OCI-LY1 (cell line): ENCODE results near the gene SUSD1.

Experiments
- H2AFZ ChIP-seq: fragments of 200-600 bp; sonication (generic), shearing (Covaris generic); 2 replicates; pipeline ENCODE4 v1.6.0; 2014; ENCODE audit warnings: antibody characterized with exemption, mild to moderate bottlenecking, low read length
- H3F3A ChIP-seq: fragments of 200-600 bp; sonication (generic), shearing (Covaris generic); 2 replicates; pipeline ENCODE4 v1.6.0; 2014; ENCODE audit warnings: mild to moderate bottlenecking, antibody characterized with exemption, low read length, moderate library complexity; ENCODE audit not compliant: insufficient read depth
- H3K27ac ChIP-seq: fragments of 200-600 bp; sonication (generic); 2 replicates; pipeline ENCODE4 v1.5.1; 2014; ENCODE audit warnings: low read length, mixed run types, mild to moderate bottlenecking, low read depth; ENCODE audit not compliant: poor library complexity, severe bottlenecking
- H3K27me3 ChIP-seq: fragments of 200-600 bp; sonication (generic); 2 replicates; pipeline ENCODE4 v1.6.0; 2014; ENCODE audit warnings: antibody characterized with exemption, mild to moderate bottlenecking, low read length, moderate library complexity; ENCODE audit not compliant: insufficient read depth
- H3K36me3 ChIP-seq: fragments of 200-600 bp; sonication (generic); 2 replicates; pipeline ENCODE4 v1.6.1; 2014; ENCODE audit warnings: mild to moderate bottlenecking, antibody characterized with exemption, low read length, moderate library complexity, mixed read lengths; ENCODE audit not compliant: insufficient read depth
- H3K4me1 ChIP-seq: fragments of 200-600 bp; sonication (generic); 2 replicates; pipeline ENCODE4 v1.5.1; 2014; ENCODE audit warnings: mild to moderate bottlenecking, low read length, moderate library complexity; ENCODE audit not compliant: insufficient read depth, severe bottlenecking
- H3K4me2 ChIP-seq: fragments of 200-600 bp; sonication (generic), shearing (Covaris generic); 2 replicates; pipeline ENCODE4 v1.6.1; 2014; ENCODE audit warnings: low read length
- H3K4me3 ChIP-seq: fragments of 200-600 bp; sonication (generic); 2 replicates; pipeline ENCODE4 v1.5.1; 2014; ENCODE audit warnings: low read length, low read depth, mild to moderate bottlenecking, mixed read lengths; ENCODE audit not compliant: poor library complexity, severe bottlenecking
- H3K79me2 ChIP-seq: fragments of 200-600 bp; shearing (Covaris generic); 2 replicates; pipeline ENCODE4 v1.6.1; 2016; ENCODE audit warnings: mixed run types, low read length, mixed read lengths; ENCODE audit not compliant: insufficient read depth
- H3K9ac ChIP-seq: fragments of 200-600 bp; sonication (generic), shearing (Covaris generic); 2 replicates; pipeline ENCODE4 v1.6.1; 2014; ENCODE audit warnings: mild to moderate bottlenecking, low read length, mixed read lengths
- H3K9me2 ChIP-seq: fragments of 200-600 bp; sonication (generic), shearing (Covaris generic); 2 replicates; pipeline ENCODE4 v1.6.1; 2014; ENCODE audit warnings: low read depth, mild to moderate bottlenecking, low read length, mixed read lengths
- H3K9me3 ChIP-seq: fragments of 200-600 bp; shearing (Covaris generic); 2 replicates; pipeline ENCODE4 v1.6.1; 2014; ENCODE audit warnings: low read length, mixed read lengths
- H4K20me1 ChIP-seq: fragments of 200-600 bp; sonication (generic), shearing (Covaris generic); 2 replicates; pipeline ENCODE4 v1.6.0; 2016; ENCODE audit warnings: mild to moderate bottlenecking, low read length; ENCODE audit not compliant: insufficient read depth
- CTCF ChIP-seq: fragments of 200-600 bp; sonication (generic), shearing (Covaris generic); IDR thresholded peaks from 2 replicates; pipeline ENCODE4 v1.5.1; 2017; ENCODE audit warnings: mild to moderate bottlenecking, antibody characterized with exemption, low read length, moderate library complexity, mixed read lengths
- EZH2 ChIP-seq: fragments of 200-600 bp; sonication (generic), shearing (Covaris generic); IDR thresholded peaks from 2 replicates; pipeline ENCODE4 v1.8.0; 2017; ENCODE audit warnings: borderline replicate concordance, mixed run types, mild to moderate bottlenecking, antibody characterized with exemption, low read length, moderate library complexity, mixed read lengths

The SUSD1 gene

GRCh38 chr9:112200711-112201110, 25.6 kb upstream of the SUSD1 start:
- Histone ChIP-seq H4K20me1 (no peaks in the 10 kb centered on the region), H3K27ac (no peak overlapping the region), H3K9me2 (no peaks in the 10 kb centered on the region), H3K4me1 (no peaks in the 10 kb centered on the region), H3F3A (no peaks in the 10 kb centered on the region), H3K4me3 (no peak overlapping the region), H3K79me2 (no peaks in the 10 kb centered on the region), H3K27me3 (no peaks in the 10 kb centered on the region), H3K4me2 (no peak overlapping the region), H3K36me3 (no peaks in the 10 kb centered on the region), H3K9ac (no peak overlapping the region), H3K9me3 (no peaks in the 10 kb centered on the region), H2AFZ (no peak overlapping the region)
- TF ChIP-seq EZH2 (no peak), CTCF (no peak)

GRCh38 chr9:112198646-112199045, 23.5 kb upstream of the SUSD1 start:
- Histone ChIP-seq H3K4me2 (no peak overlapping the region), H3K36me3 (no peaks in the 10 kb centered on the region), H3K27ac (no peak overlapping the region), H3K9me2 (no peaks in the 10 kb centered on the region), H3K79me2 (no peaks in the 10 kb centered on the region), H3K27me3 (no peaks in the 10 kb centered on the region), H4K20me1 (no peaks in the 10 kb centered on the region), H3K9ac (no peak overlapping the region), H2AFZ (no peak overlapping the region), H3F3A (no peaks in the 10 kb centered on the region), H3K4me1 (no peaks in the 10 kb centered on the region), H3K4me3 (no peak overlapping the region), H3K9me3 (no peaks in the 10 kb centered on the region)
- no peak for TF ChIP-seq CTCF

GRCh38 chr9:112194969-112195431, 19.9 kb upstream of the SUSD1 start:
- Histone ChIP-seq H3K27me3 (no peaks in the 10 kb centered on the region), H3K36me3 (no peaks in the 10 kb centered on the region), H3K27ac (no peak overlapping the region), H3K9ac (no peak overlapping the region), H3K9me3 (no peaks in the 10 kb centered on the region), H3K4me1 (no peaks in the 10 kb centered on the region), H2AFZ (no peak overlapping the region), H3K4me2 (no peak overlapping the region), H3K4me3 (no peak overlapping the region), H4K20me1 (no peaks in the 10 kb centered on the region), H3K79me2 (no peaks in the 10 kb centered on the region), H3K9me2 (no peaks in the 10 kb centered on the region), H3F3A (no peaks in the 10 kb centered on the region)
- no peak for TF ChIP-seq EZH2
- no peak for TF ChIP-seq CTCF
